GM10266 (cell line): ENCODE measurements around the gene NPAS3.

Experiments used
- DNase-seq: peaks from one replicate; pipeline ENCODE4 v3.0.0; 2012; ENCODE audit errors: extremely low spot score
- CTCF ChIP-seq: IDR thresholded peaks from 2 replicates; pipeline ENCODE4 v1.5.1; 2012; ENCODE audit warnings: mild to moderate bottlenecking, low read depth; ENCODE audit not compliant: control insufficient read depth, insufficient read depth; ENCODE audit errors: missing control alignments

NPAS3 gene

GRCh38 chr14:33610121-33610520, 671.4 kb downstream of the NPAS3 start:
- no peak for TF ChIP-seq CTCF
- no peak for DNase-seq

- no peak for TF ChIP-seq CTCF
- no peak for DNase-seq
These were observed 672.9 kb downstream of the NPAS3 start for GRCh38 chr14:33611405-33612196.

- TF ChIP-seq CTCF = no peak
These were observed 673.5 kb downstream of the NPAS3 start for GRCh38 chr14:33612197-33612505.

GRCh38 chr14:33617154-33617553, 678.5 kb downstream of the NPAS3 start:
- no peak for TF ChIP-seq CTCF
- DNase-seq = no peak

More at GRCh38 chr14:33612197-33612505, 673.5 kb downstream of the NPAS3 start:
- DNase-seq = no peak

GRCh38 chr14:33618361-33619105, 679.9 kb downstream of the NPAS3 start:
- TF ChIP-seq CTCF = no peak
- no peak for DNase-seq

- no peak for TF ChIP-seq CTCF
- no peak for DNase-seq
These were observed 683.8 kb downstream of the NPAS3 start for GRCh38 chr14:33622496-33622895.

- TF ChIP-seq CTCF = no peak
- DNase-seq = no peak
These were observed 691.1 kb downstream of the NPAS3 start for GRCh38 chr14:33629792-33630191.
